Daoy (cell line): ENCODE data around the gene AGXT. TPM values are rescaled to one million over a fixed set of nuclear protein-coding genes. Genes with fewer than 3 reads are reported as not detected.

Experiments used
- DNase-seq: peaks from one replicate; pipeline ENCODE4 v3.0.0-alpha.2; 2015; ENCODE audit warnings: low read depth
- total RNA-seq: library from RNA; depleted of rRNA; stranded (reverse); fragments of >200 nt; shearing (Covaris generic); gene quantifications from 2 replicates; pipeline ENCODE4 v1.2.3, GENCODE V29; 2014; rRNA removed

AGXT gene
- total RNA-seq, 1 experiment from 2014 or later = not detected

GRCh38 chr2:240926516-240927389 is 58.1 kb downstream of the AGXT start:
- DNase-seq = no peak

DNA sequence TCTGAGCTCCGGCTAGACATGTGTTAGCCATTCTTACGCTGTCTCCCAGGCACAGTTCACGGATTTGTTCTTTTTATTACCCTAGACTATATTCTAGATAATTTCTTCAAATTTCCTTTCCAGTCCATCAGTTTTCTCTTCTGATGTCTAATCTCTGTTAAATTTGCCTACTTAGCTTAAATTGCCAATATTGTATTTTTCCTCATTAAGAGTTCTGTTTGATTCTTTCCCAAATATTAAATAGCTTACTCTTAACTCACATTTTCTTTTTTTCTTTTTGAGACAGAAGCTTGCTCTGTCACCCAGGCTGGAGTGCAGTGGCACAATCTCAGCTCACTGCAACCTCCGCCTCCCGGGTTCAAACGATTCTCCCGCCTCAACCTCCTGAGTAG is 58.8 kb downstream of the AGXT start:
- no peak for DNase-seq

DNA sequence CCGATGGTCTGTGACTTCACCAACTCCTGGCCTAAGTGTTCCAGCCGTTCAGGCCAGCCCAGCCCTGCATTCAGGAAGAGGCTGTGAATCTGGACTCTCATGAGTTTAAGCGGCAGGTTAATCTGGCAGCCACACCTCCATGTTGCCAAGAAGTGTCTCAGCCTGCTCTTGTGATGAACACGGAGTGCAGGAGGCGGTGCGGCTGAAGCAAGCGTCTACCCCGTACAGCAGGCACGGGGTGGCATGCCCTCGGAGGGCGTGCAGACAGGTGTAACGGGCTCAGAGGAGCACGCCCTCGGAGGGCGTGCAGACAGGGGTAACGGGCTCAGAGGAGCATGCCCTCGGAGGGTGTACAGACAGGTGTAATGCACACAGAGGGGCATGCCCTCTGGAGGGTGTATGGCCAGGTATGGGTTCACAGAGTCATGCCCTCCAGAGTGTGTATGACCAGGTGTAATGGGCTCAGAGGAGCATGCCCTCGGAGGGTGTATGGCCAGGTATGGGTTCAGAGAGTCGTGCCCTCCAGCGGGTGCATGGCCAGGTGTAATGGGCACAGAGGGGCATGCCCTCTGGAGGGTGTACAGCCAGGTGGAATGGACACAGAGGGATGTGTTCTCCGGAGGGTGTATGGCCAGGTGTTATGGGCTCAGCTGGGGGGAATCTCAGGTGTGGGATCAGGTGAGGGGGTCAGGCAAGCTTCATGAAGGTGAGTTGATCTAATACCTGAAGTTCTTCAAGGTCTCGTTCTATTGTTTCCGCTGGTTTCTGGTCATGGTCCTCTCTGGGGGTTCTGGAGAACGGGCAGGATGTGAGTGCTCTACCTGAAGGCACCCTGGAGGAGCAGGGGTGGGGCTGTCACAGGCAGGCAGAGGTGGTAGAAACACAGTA is 60.1 kb downstream of the AGXT start:
- no peak for DNase-seq

GRCh38 chr2:240929364-240930095 is 60.9 kb downstream of the AGXT start:
- no peak for DNase-seq

Other genes starting within 250 kb of the AGXT start
- 0.33 and 1.1 TPM in 2 replicates for gene GPR35, start 243.3 kb upstream of the AGXT start, total RNA-seq
- not detected in 2 replicates for gene AQP12B, start 185.9 kb upstream of the AGXT start, total RNA-seq
- gene AQP12A, start 177.0 kb upstream of the AGXT start, total RNA-seq = not detected in 2 replicates
- 15.0 and 16.2 TPM in 2 replicates for gene KIF1A, start 48.6 kb upstream of the AGXT start, total RNA-seq
- not detected in 2 replicates for gene MAB21L4, start 27.3 kb downstream of the AGXT start, total RNA-seq
- not detected in 2 replicates for gene CROCC2, start 37.5 kb downstream of the AGXT start, total RNA-seq
- 0.06 and 3.2 TPM in 2 replicates for gene SNED1, start 129.8 kb downstream of the AGXT start, total RNA-seq
- 28.1 and 30.8 TPM in 2 replicates for gene MTERF4, start 233.5 kb downstream of the AGXT start, total RNA-seq